NCI-H2107 (cell line): ENCODE data around the gene PIP4K2C.
A peak's percentile ranks its signal among the peaks of the same experiment; 100 is the strongest.

Source experiments
- DNase-seq: peaks from one replicate; lab custom pipeline; 2025; lab: John Stamatoyannopoulos, UW

PIP4K2C gene

GRCh38 chr12:57590864-57591781 lies at the start of gene PIP4K2C:
TSS of gene PIP4K2C (plus strand) at chr12:57591192. CDS start at chr12:57591290, 98 bp downstream.
- peak; percentile 81 for DNase-seq

- DNase-seq: no peak
These were observed 49.3 kb upstream of the PIP4K2C start for GRCh38 chr12:57541717-57542116.

- no peak for DNase-seq
These were observed 47.4 kb upstream of the PIP4K2C start for GRCh38 chr12:57543581-57543980.

GRCh38 chr12:57545809-57546437 lies 45.1 kb upstream of the PIP4K2C start:
- DNase-seq: no peak

DNA sequence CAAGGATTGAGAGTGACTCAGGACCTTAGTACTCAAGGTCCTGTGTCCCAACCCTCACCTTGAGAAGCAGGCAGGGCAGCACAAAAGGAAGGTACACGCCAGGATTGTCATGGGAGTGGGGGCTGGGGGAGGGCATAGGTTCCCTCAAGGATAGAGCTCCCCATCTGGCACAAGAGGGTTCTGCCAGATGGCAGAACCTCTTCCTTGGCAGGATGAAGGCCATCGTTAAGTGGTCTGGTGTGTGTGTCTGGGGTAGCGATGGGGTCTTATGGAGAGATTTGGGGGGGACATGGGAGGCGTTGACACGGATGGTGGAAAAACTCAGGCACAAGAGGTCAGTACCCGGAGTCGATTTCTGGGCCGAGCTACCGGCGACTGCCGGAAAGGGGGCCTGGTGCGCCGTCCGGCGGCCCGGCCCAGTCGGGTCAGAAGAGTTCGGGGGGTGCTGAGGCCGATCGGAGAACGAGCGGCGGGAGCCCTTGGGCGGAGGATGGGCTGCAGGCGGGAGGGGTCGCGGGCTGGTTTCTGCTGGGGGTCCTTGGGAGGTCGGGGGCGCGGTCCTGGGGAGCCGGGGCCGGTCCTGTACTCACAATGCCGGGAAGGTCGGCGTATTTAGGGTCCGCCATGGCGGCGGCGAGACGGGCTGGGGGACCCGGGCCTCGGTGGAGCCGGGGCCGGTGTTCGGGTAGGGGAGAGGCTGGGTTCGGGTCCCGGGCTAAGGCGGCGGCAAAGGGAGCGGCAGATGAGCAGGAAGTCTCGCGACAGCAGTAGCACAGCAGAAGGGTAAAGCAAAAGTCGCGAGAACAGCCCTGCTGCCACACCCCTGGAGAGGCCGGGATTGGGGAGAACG lies 44.3 kb upstream of the PIP4K2C start, which contains the start of gene DCTN2:
Gene DCTN2, minus strand, starts transcription at position 755 of the 850 bp plus-strand sequence. Its CDS starts 129 bp downstream, at position 626.
- DNase-seq: peak; percentile 94

GRCh38 chr12:57547288-57548012 lies 43.5 kb upstream of the PIP4K2C start:
- no peak for DNase-seq

GRCh38 chr12:57548013-57548315 lies 43.0 kb upstream of the PIP4K2C start:
- no peak for DNase-seq

DNA sequence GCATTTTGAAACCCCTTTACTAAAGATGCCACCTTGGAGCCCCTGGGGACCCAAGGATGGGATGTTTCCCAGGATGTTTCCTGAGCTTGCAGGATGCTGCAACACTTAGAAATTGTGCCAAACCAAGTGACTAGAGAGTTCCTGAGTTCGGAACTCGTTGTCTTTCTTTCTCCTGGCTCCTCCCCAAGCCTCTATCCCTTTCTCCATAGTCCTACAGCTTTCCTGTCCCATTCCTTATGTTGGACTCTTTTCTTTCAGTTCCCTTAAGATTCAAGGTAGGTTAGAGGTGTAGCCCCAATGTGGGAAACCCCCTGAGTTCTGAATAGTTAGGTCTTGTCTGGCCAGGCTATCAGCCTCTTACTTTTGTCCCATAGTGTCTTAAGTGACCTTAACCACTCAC lies 42.5 kb upstream of the PIP4K2C start:
- DNase-seq: no peak

- no peak for DNase-seq
These were observed 41.6 kb upstream of the PIP4K2C start for GRCh38 chr12:57549203-57549908.

- DNase-seq: no peak
These were observed 40.9 kb upstream of the PIP4K2C start, which contains the start of gene KIF5A for GRCh38 chr12:57549909-57550640. TSS of gene KIF5A (plus strand) at chr12:57550044. CDS start at chr12:57550272, 228 bp downstream.

- DNase-seq: no peak
These were observed 40.1 kb upstream of the PIP4K2C start for GRCh38 chr12:57550641-57551549.

DNA sequence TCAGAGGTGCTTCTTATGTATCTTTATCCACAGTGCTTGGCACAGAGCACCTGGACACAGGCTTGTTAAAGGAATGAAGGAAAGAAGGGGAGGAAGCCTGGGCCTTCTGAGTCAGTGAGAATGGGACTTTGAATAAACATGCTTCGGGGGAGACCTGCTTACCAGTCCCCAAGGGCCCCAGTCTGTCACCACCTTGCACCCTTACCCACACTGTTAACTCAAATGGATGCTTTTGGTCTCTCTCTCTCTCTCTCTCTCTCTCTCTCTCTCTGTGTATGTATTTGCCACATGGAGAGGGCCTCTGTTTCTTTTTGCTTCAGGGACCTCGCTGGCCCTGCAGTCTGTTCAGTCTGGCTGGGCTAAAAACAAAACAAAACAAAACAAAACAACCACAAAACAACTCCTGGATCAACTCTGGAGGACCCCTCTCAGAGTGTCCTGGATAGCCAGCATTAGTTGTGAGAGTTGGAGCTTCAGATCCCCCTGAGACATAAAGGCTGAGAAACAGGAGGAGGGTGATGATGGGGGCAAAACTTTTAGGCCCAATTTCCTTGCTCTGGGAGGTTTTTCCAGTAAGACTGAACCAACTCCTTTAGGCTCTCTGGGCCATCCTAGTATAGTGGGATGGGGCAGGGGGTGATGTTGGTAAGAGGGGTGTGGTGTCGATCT lies 39.2 kb upstream of the PIP4K2C start:
- DNase-seq: no peak

DNA sequence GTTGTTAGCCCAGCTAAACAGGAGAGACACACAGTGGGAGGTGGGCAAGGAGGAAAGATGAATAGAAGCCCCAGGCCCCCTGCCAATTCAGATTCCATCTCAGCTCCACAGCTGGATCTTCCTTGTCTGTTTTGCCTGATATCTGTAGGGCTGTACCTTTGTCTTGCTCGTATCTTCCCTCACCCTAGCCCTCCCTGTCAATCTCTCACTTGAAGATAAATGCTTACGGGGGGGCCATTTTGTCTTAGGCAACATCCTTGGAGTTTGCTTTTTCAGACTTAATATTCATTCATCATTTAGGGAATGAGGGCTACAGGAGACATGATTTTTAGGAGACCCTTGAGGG lies 38.7 kb upstream of the PIP4K2C start:
- no peak for DNase-seq

GRCh38 chr12:57552835-57553313 lies 38.1 kb upstream of the PIP4K2C start:
- no peak for DNase-seq

- DNase-seq: peak; percentile 47
These were observed 37.4 kb upstream of the PIP4K2C start for GRCh38 chr12:57553343-57554202.

GRCh38 chr12:57554453-57554852 lies 36.5 kb upstream of the PIP4K2C start:
- DNase-seq: no peak

DNA sequence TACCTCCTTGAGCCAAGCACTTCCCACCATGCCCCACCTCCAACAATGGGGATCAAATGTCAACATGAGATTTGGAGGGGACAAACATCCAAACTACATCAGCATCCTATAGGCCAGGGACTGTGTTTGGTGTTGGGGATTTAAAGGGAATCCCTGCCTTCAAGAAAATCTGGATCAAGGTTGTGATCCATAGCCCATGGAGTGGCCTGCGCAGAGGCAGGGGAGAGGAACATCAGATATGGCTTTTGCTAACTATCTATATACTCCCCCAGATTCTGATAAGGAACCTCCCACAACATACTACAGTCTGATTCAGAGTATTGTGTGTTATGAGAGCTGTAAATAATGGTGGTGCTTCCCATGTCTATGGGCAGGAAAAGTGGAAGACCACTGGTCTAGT lies 36.1 kb upstream of the PIP4K2C start:
- no peak for DNase-seq

- DNase-seq: no peak
These were observed 32.1 kb upstream of the PIP4K2C start for GRCh38 chr12:57558864-57559263.
